Breast epithelium (tissue), 3 donors: ENCODE data around the gene MRPS27.
A peak's percentile ranks its signal among the peaks of the same experiment; 100 is the strongest.

ENCODE experiments used
- POLR2A ChIP-seq: fragments of 450-650 bp; IDR thresholded peaks from one replicate; pipeline ENCODE4 v1.6.1; 2016; ENCODE audit warnings: antibody characterized with exemption, mild to moderate bottlenecking, moderate library complexity
- POLR2AphosphoS5 ChIP-seq, 3 donors: sonication (generic); formaldehyde crosslinking; IDR thresholded peaks; one replicate each; pipeline ENCODE4 v1.6.1; 2017; ENCODE audit warnings: antibody characterized with exemption in 3 of 3
- TF ChIP-seq, protein P1 (sequence below), 3 donors: fragments of 450-650 bp; IDR thresholded peaks; one replicate each; pipeline ENCODE4 v1.5.1; 2016 to 2017; ENCODE audit warnings: antibody characterized with exemption in 3 of 3, mild to moderate bottlenecking in 3 of 3, moderate library complexity in 3 of 3

- TF ChIP-seq POLR2AphosphoS5 (IDR thresholded peaks at IDR 0.05) (peak in 2 of 3 donors; percentile 9 to 39), POLR2A (no peak)
- TF ChIP-seq, protein P1, sequence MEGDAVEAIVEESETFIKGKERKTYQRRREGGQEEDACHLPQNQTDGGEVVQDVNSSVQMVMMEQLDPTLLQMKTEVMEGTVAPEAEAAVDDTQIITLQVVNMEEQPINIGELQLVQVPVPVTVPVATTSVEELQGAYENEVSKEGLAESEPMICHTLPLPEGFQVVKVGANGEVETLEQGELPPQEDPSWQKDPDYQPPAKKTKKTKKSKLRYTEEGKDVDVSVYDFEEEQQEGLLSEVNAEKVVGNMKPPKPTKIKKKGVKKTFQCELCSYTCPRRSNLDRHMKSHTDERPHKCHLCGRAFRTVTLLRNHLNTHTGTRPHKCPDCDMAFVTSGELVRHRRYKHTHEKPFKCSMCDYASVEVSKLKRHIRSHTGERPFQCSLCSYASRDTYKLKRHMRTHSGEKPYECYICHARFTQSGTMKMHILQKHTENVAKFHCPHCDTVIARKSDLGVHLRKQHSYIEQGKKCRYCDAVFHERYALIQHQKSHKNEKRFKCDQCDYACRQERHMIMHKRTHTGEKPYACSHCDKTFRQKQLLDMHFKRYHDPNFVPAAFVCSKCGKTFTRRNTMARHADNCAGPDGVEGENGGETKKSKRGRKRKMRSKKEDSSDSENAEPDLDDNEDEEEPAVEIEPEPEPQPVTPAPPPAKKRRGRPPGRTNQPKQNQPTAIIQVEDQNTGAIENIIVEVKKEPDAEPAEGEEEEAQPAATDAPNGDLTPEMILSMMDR (IDR thresholded peaks at IDR 0.05) = peak; percentile 68 to 91 (median 83)
These were observed 46.4 kb upstream of the MRPS27 start for GRCh38 chr5:72366324-72366976.
